Pancreas (tissue), 10 donors: ENCODE results near the gene GRM7. TPM values are rescaled to one million over a fixed set of nuclear protein-coding genes. Genes with fewer than 3 reads are reported as not detected.
A peak's percentile ranks its signal among the peaks of the same experiment; 100 is the strongest.

ENCODE experiments used
- ATAC-seq, 4 donors: fragments of 200-7000 bp; cut with Tn5 transposase; one replicate each; pipeline versions ENCODE4 v1.8.0 to v1.9.1; 2020; ENCODE audit warnings: mild to moderate bottlenecking in 4 of 4, moderate library complexity in 4 of 4
- DNase-seq, 6 donors: peaks; one replicate each; pipeline ENCODE4 v3.0.0-alpha.2; 2020
- FAIRE-seq: peaks from 2 replicates; lab custom pipeline; 2012; peaks lifted over from hg19 to GRCh38; lab: Jason Lieb, UNC
- H3K27ac ChIP-seq, 4 donors: fragments of 200-600 bp; sonication (generic); 1 replicate in 3 of 4; 2 replicates in 1 of 4; pipeline versions ENCODE4 v1.5.0 to v1.8.0; 2020
- H3K27me3 ChIP-seq, 4 donors: fragments of 200-600 bp; one replicate each; pipeline ENCODE4 v1.8.0; 2021
- H3K36me3 ChIP-seq, 3 donors: fragments of 200-600 bp; sonication (generic) in 1 of 3; one replicate each; pipeline versions ENCODE4 v1.5.0 to v1.8.0; 2020 to 2021
- H3K4me1 ChIP-seq, 3 donors: fragments of 200-600 bp; one replicate each; pipeline ENCODE4 v1.8.0; 2021
- H3K4me3 ChIP-seq, 4 donors: fragments of 200-600 bp; sonication (generic) in 2 of 4; one replicate each; pipeline versions ENCODE4 v1.5.0 to v1.8.0; 2020 to 2021
- H3K9me3 ChIP-seq, 4 donors: fragments of 200-600 bp; one replicate each; pipeline ENCODE4 v1.8.0; 2021
- WGBS, 2 donors: extraction: QIAGEN DNeasy Blood & Tissue Kit; methylation state at CpG; one replicate each; pipeline ENCODE4 v1.1.7; 2013; 5-methylcytosine and 5-hydroxymethylcytosine counted together
- intact Hi-C, 3 donors: fragments of 100-400 bp; cut with DNase I; formaldehyde crosslinking; loops; one replicate each; pipeline versions ENCODE4 v1.11.1 to v1.14.2; 2022
- polyA plus RNA-seq, 2 donors: library from polyadenylated mRNA; stranded (reverse); fragments of 200-250 nt; gene quantifications; one replicate each; pipeline ENCODE4 v1.2.3, GENCODE V29; 2013
- total RNA-seq, 6 donors: library from RNA; stranded (reverse); fragmentation: NEBNext Ultra II Directional in 4 of 6; extraction: Animal tissue kit (Norgen Biotek cat#: 25700) in 4 of 6; gene quantifications; one replicate each; pipeline versions ENCODE4 v1.2.1 to v1.2.4, GENCODE V29; 2021 to 2023
- TF ChIP-seq, protein P1 (sequence below), 4 donors: fragments of 200-600 bp; sonication (generic) in 3 of 4; IDR thresholded peaks; one replicate each; pipeline versions ENCODE4 v1.5.0 to v1.8.0; 2021; ENCODE audit warnings: antibody characterized with exemption in 4 of 4
- donor health status: healthy with polysubstance abuse.
- donor health status: DM: no; HTN: no; CAD: no; lungs with moderate emphysema.
- donor health status: DM: no; HTN: no; CAD: no.
- donor health status: control.
- donor health status: control.
- donor health status: Bipolar disorder and iron deficiency.
- donor health status: DM: yes; HTN: yes; CAD: no.
- donor health status: DM: no; HTN: no; CAD: no.
- donor health status: DM: no; HTN: no; CAD: no.
- donor health status: DM: yes; HTN: yes; CAD: no.

Gene GRM7
- total and polyA plus RNA-seq, 8 donors = 0.03 to 0.28 (median 0.18) TPM; not detected in 4

DNA sequence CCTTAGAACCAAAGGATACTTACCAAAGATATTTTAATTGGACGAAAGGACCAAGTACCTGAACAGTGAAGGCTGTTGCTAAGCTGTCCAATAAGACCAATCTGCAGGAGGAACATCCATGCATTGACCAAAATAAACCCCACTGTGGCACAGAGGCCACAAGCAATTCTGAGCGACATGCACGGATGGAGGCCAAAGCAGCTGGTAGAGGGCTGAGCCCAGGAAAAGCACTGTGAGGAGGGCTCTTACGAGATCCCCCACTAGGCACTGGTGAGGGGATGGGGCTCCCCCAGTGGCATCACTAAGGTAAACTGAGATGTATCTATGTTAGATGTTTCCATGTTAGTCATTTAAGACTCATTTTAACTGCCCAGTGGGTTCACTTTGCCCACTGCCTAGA is 920.5 kb downstream of the GRM7 start:
- Histone ChIP-seq H3K36me3 (no peaks in the 10 kb centered on the region), H3K9me3 (no peaks in the 10 kb centered on the region), H3K4me3 (no peak overlapping the region), H3K27me3 (no peaks in the 10 kb centered on the region), H3K27ac (no peak overlapping the region), H3K4me1 (no peaks in the 10 kb centered on the region)
- TF ChIP-seq, protein P1, sequence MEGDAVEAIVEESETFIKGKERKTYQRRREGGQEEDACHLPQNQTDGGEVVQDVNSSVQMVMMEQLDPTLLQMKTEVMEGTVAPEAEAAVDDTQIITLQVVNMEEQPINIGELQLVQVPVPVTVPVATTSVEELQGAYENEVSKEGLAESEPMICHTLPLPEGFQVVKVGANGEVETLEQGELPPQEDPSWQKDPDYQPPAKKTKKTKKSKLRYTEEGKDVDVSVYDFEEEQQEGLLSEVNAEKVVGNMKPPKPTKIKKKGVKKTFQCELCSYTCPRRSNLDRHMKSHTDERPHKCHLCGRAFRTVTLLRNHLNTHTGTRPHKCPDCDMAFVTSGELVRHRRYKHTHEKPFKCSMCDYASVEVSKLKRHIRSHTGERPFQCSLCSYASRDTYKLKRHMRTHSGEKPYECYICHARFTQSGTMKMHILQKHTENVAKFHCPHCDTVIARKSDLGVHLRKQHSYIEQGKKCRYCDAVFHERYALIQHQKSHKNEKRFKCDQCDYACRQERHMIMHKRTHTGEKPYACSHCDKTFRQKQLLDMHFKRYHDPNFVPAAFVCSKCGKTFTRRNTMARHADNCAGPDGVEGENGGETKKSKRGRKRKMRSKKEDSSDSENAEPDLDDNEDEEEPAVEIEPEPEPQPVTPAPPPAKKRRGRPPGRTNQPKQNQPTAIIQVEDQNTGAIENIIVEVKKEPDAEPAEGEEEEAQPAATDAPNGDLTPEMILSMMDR (IDR thresholded peaks at IDR 0.05) = no peak
- intact Hi-C loops = no loop called here
- FAIRE-seq = no peak
- ATAC-seq = no peak
- DNase-seq = no peak
- 70 to 79% methylated on average over 4 of the region's 4 CpGs for WGBS, 2 donors

DNA sequence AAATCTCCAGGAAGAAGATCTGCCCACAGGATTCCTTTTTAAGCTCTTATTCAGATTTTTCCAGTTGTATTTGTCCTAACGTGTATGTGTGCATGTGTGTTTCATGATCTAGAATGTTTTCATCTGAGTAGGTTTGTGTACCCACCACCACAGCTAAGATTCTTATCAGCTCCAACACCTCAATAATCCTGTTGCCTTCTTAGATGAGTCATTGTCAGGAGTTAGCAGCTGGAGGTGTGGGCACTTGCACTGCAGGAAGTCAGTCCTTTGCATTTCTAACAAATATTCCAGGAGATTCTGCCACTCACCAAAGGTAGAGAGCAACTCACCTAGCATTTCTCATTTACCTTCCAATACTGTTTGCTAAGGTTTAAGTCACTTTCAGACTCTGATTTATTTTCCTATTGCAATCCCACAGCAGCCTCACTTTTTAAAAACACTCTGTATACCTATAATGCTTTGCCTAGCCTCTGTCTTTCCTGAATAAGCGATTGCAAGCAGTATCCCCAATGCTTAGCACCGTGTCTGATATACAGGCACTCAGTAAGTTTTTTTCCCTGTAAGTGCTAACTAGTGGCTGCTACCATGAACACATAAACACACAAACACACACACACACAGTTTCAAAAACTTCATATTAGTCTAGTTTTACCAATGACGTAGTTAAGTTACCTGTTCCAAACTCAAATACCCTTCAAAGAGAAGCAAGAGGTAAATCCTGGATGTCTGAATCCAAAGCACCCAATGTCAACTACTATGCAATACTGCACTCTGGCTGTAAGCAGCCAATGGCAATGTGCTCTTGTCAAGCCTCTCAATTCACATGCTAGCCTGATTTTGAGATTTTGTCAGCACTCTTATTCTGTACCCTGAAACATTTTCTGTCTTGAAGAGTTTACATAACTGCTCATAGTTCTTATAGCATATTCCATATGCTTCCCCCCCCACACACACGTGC is 927.2 kb downstream of the GRM7 start:
- no peaks in the 10 kb centered on the region for H3K4me1 ChIP-seq
- no peaks in the 10 kb centered on the region for H3K27me3 ChIP-seq
- DNase-seq (no peak), FAIRE-seq (no peak), ATAC-seq (peak in 2 of 4 donors; percentile 31 to 40)
- TF ChIP-seq, protein P1 (IDR thresholded peaks at IDR 0.05) = no peak
- no peaks in the 10 kb centered on the region for H3K9me3 ChIP-seq
- no peak overlapping the region for H3K27ac ChIP-seq
- no peaks in the 10 kb centered on the region for H3K36me3 ChIP-seq
- WGBS, 2 donors = 36 to 43% methylated on average over 5 of the region's 5 CpGs
- intact Hi-C loops = no loop called here
- no peak overlapping the region for H3K4me3 ChIP-seq

DNA sequence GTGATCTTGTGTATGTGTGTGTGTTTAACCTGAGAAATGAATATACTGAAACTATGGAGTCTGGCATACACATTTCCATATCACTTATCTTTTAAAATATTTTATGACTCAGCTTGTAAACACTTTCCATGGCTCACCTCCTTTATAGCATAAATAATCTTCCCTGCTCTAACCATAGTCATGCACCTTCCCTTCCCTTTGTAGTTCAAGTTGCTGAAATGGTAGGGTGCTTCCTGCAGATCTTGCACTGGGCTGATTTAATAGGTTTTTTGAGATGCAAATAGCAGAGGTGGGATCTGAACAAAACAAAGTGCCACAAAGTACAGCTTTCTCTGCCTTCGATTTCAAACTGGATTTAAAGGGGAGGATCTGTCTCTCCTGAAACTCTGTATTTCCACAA is 928.0 kb downstream of the GRM7 start:
- FAIRE-seq = no peak

DNA sequence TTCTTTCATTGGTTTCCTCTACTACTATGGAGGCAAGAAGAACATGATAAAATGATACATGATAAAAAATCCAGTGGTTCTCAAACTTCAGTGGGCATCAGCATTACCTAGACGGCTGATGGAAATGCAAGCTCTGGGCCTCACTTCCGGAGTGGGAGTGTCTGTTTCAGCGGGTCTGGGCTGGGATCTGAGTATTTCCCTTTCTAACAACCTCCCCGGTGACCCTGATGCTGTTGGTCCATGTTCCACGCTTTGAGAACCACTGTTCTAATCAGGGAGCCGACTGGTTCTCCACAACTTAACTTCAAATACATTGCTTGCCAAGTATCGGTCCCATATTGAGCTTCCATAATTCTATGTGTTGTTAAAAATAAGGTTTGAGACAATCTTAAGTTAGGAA is 928.4 kb downstream of the GRM7 start:
- H3K27me3 ChIP-seq = no peaks in the 10 kb centered on the region
- DNase-seq = no peak
- no peaks in the 10 kb centered on the region for H3K36me3 ChIP-seq
- H3K4me1 ChIP-seq = no peaks in the 10 kb centered on the region
- intact Hi-C loops = no loop called here
- ATAC-seq = no peak
- 60 to 62% methylated on average over 7 of the region's 7 CpGs for WGBS, 2 donors
- no peak for FAIRE-seq
- no peak overlapping the region for H3K4me3 ChIP-seq
- TF ChIP-seq, protein P1 (IDR thresholded peaks at IDR 0.05) = no peak
- H3K9me3 ChIP-seq = no peaks in the 10 kb centered on the region
- H3K27ac ChIP-seq = no peak overlapping the region

More for the DNA sequence above, 928.0 kb downstream of the GRM7 start:
- no peaks in the 10 kb centered on the region for H3K9me3 ChIP-seq
- ATAC-seq (no peak), DNase-seq (no peak)
- no peaks in the 10 kb centered on the region for H3K36me3 ChIP-seq
- no peaks in the 10 kb centered on the region for H3K27me3 ChIP-seq
- intact Hi-C loops = no loop called here
- TF ChIP-seq, protein P1 (IDR thresholded peaks at IDR 0.05) = no peak
- H3K4me1 ChIP-seq = no peaks in the 10 kb centered on the region
- WGBS, 2 donors = 42% methylated on average over 1 of the region's 1 CpG
- H3K27ac ChIP-seq = no peak overlapping the region
- no peak overlapping the region for H3K4me3 ChIP-seq

DNA sequence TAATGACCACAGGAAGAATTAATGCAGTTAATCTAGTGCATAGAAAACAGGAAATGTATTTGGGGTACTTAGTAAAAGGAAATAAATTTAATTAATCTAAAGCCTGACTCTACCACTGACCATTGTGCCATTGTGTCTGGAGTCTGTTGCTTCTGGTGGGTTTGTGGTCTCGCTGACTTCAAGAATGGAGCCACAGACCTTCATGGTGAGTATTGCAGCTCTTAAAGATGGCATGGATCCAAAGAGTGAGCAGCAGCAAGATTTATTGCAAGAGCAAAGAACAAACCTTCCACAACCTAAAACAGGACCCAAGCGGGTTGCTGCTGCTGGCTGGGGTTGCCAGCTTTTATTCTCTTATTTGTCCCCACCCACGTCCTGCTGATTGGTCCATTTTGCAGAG is 929.2 kb downstream of the GRM7 start:
- Histone ChIP-seq H3K27me3 (no peaks in the 10 kb centered on the region), H3K9me3 (no peaks in the 10 kb centered on the region), H3K4me3 (no peak overlapping the region), H3K27ac (no peak overlapping the region), H3K4me1 (no peaks in the 10 kb centered on the region), H3K36me3 (no peaks in the 10 kb centered on the region)
- FAIRE-seq (no peak), DNase-seq (no peak), ATAC-seq (no peak)
- WGBS, 2 donors = 68 to 70% methylated on average over 3 of the region's 3 CpGs
- intact Hi-C loops = no loop called here
- TF ChIP-seq, protein P1 (IDR thresholded peaks at IDR 0.05) = no peak
